ENCODE data around the gene SLC10A3. TPM values are rescaled to one million over a fixed set of nuclear protein-coding genes. Genes with fewer than 3 reads are reported as not detected.
A peak's percentile ranks its signal among the peaks of the same experiment; 100 is the strongest.
"Not testable (repeated sequence)": the region's sequence is repeated elsewhere in the genome, so short reads cannot be mapped to it uniquely, and the experiment has no call there.

The SLC10A3 gene
- total RNA-seq, 2 experiments from 2014 or later: 24.3 to 24.9 TPM

GRCh38 chrX:154505734-154506133, 15.3 kb upstream of the SLC10A3 start:
- Mint-ChIP-seq H3K27ac (no peak overlapping the region), H3K4me1 (peaks cover 7% of the 10 kb centered on the region), H3K4me3 (no peak overlapping the region), H3K9me3 (ENCODE audit: low read depth) (no peaks in the 10 kb centered on the region), H3K36me3 (peaks cover 15% of the 10 kb centered on the region), H3K27me3 (no peaks in the 10 kb centered on the region)
- no peak for ATAC-seq
- DNase-seq: no peak
- CTCF ChIA-PET: no interaction called here

- Mint-ChIP-seq H3K4me1 (no peaks in the 10 kb centered on the region), H3K9me3 (ENCODE audit: low read depth) (no peaks in the 10 kb centered on the region), H3K27me3 (no peaks in the 10 kb centered on the region), H3K36me3 (peaks cover 2% of the 10 kb centered on the region), H3K4me3 (no peak overlapping the region), H3K27ac (no peak overlapping the region)
- DNase-seq (no peak), ATAC-seq (no peak)
- CTCF ChIA-PET: no interaction called here
Observed at GRCh38 chrX:154502989-154503388, 12.6 kb upstream of the SLC10A3 start.

- Mint-ChIP-seq H3K4me1 (peaks cover 2% of the 10 kb centered on the region), H3K27ac (no peak overlapping the region), H3K36me3 (peaks cover 2% of the 10 kb centered on the region), H3K4me3 (no peak overlapping the region), H3K9me3 (ENCODE audit: low read depth) (no peaks in the 10 kb centered on the region), H3K27me3 (no peaks in the 10 kb centered on the region)
- no peak for ATAC-seq
- CTCF ChIA-PET: interaction anchor here (0.6 kb wide), 1 partner anchor 50 kb away, joined by 3 read pairs; no protein-coding TSS in a partner anchor
- no peak for DNase-seq
Observed at GRCh38 chrX:154502098-154502497, 11.7 kb upstream of the SLC10A3 start.

- H3K9me3 Mint-ChIP-seq (ENCODE audit: low read depth); ATAC-seq; CTCF ChIA-PET: not testable (repeated sequence)
Observed at GRCh38 chrX:154501423-154501822, 11.0 kb upstream of the SLC10A3 start.

GRCh38 chrX:154496591-154497137, 6.2 kb upstream of the SLC10A3 start:
- not testable (repeated sequence) for H3K27me3 Mint-ChIP-seq; H3K4me3 Mint-ChIP-seq; H3K27ac Mint-ChIP-seq; ATAC-seq; H3K4me1 Mint-ChIP-seq; H3K9me3 Mint-ChIP-seq (ENCODE audit: low read depth); H3K36me3 Mint-ChIP-seq; DNase-seq
- CTCF ChIA-PET: interaction anchor here (1.6 kb wide), 1 partner anchor 30 kb away, joined by 4 read pairs; no protein-coding TSS in a partner anchor

More at GRCh38 chrX:154501423-154501822, 11.0 kb upstream of the SLC10A3 start:
- H3K27me3 Mint-ChIP-seq, H3K36me3 Mint-ChIP-seq, DNase-seq, H3K4me1 Mint-ChIP-seq, H3K4me3 Mint-ChIP-seq, H3K27ac Mint-ChIP-seq: not testable (repeated sequence)

- Mint-ChIP-seq H3K27me3 (no peaks in the 10 kb centered on the region), H3K9me3 (ENCODE audit: low read depth) (no peaks in the 10 kb centered on the region), H3K36me3 (no peaks in the 10 kb centered on the region), H3K4me1 (peaks cover 6% of the 10 kb centered on the region), H3K4me3 (no peak overlapping the region), H3K27ac (no peak overlapping the region)
- no peak for ATAC-seq
- DNase-seq: no peak
- CTCF ChIA-PET: no interaction called here
Observed at GRCh38 chrX:154495472-154495922, 5.1 kb upstream of the SLC10A3 start.

- H3K4me1 Mint-ChIP-seq: peaks cover 6% of the 10 kb centered on the region
- H3K4me3 Mint-ChIP-seq: no peak overlapping the region
Observed at GRCh38 chrX:154494715-154495114, 4.3 kb upstream of the SLC10A3 start.

GRCh38 chrX:154490021-154490413, 412 bp downstream of the SLC10A3 start:
- H3K4me3 Mint-ChIP-seq: peak overlapping the region; percentile 84
- DNase-seq (peak; percentile 66), ATAC-seq (peak; percentile 28)
- H3K36me3 Mint-ChIP-seq: no peaks in the 10 kb centered on the region
- no peaks in the 10 kb centered on the region for H3K9me3 Mint-ChIP-seq (ENCODE audit: low read depth)
- peak overlapping the region; percentile 91 for H3K27ac Mint-ChIP-seq
- H3K27me3 Mint-ChIP-seq: no peaks in the 10 kb centered on the region
- H3K4me1 Mint-ChIP-seq: peaks cover 30% of the 10 kb centered on the region
- CTCF ChIA-PET: interaction anchor here (1.3 to 1.9 kb wide), 7 partner anchors 20 to 117 kb away, joined by 3 to 6 read pairs (median 3); no protein-coding TSS in a partner anchor

More at GRCh38 chrX:154494715-154495114, 4.3 kb upstream of the SLC10A3 start:
- Mint-ChIP-seq H3K27me3 (no peaks in the 10 kb centered on the region), H3K9me3 (ENCODE audit: low read depth) (no peaks in the 10 kb centered on the region), H3K36me3 (no peaks in the 10 kb centered on the region), H3K27ac (no peak overlapping the region)
- ATAC-seq: no peak
- no peak for DNase-seq
- CTCF ChIA-PET: no interaction called here

- peaks cover 36% of the 10 kb centered on the region for H3K4me1 Mint-ChIP-seq
- peak overlapping the region; percentile 84 for H3K4me3 Mint-ChIP-seq
- H3K36me3 Mint-ChIP-seq: no peaks in the 10 kb centered on the region
- ATAC-seq (no peak), DNase-seq (no peak)
- peak overlapping the region; percentile 91 for H3K27ac Mint-ChIP-seq
- no peaks in the 10 kb centered on the region for H3K27me3 Mint-ChIP-seq
- CTCF ChIA-PET: interaction anchor here (1.3 to 1.5 kb wide), 4 partner anchors 21 to 44 kb away, joined by 3 to 4 read pairs (median 3); no protein-coding TSS in a partner anchor
- H3K9me3 Mint-ChIP-seq (ENCODE audit: low read depth): no peaks in the 10 kb centered on the region
Observed at GRCh38 chrX:154489182-154489581, 1.2 kb downstream of the SLC10A3 start.

- DNase-seq: no peak
- Mint-ChIP-seq H3K4me1 (peaks cover 37% of the 10 kb centered on the region), H3K9me3 (ENCODE audit: low read depth) (no peaks in the 10 kb centered on the region), H3K36me3 (peaks cover under 1% of the 10 kb centered on the region), H3K27me3 (no peaks in the 10 kb centered on the region), H3K4me3 (no peak overlapping the region), H3K27ac (no peak overlapping the region)
- no peak for ATAC-seq
- CTCF ChIA-PET: interaction anchor here (0.6 to 1.3 kb wide), 2 partner anchors 45 to 509 kb away, joined by 3 to 4 read pairs; no protein-coding TSS in a partner anchor
Observed at GRCh38 chrX:154488336-154489075, 1.9 kb downstream of the SLC10A3 start.

GRCh38 chrX:154487518-154488290, 2.7 kb downstream of the SLC10A3 start:
- Mint-ChIP-seq H3K4me3 (peak overlapping the region; percentile 63), H3K27ac (no peak overlapping the region), H3K4me1 (peaks cover 38% of the 10 kb centered on the region), H3K9me3 (ENCODE audit: low read depth) (no peaks in the 10 kb centered on the region), H3K36me3 (peaks cover 2% of the 10 kb centered on the region), H3K27me3 (no peaks in the 10 kb centered on the region)
- CTCF ChIA-PET: interaction anchor here (0.6 to 1.6 kb wide), 2 partner anchors 59 to 508 kb away, joined by 3 read pairs; no protein-coding TSS in a partner anchor
- no peak for ATAC-seq
- no peak for DNase-seq

- H3K36me3 Mint-ChIP-seq: peaks cover 2% of the 10 kb centered on the region
Observed at GRCh38 chrX:154486396-154487207, 3.8 kb downstream of the SLC10A3 start, which contains the start of gene UBL4A. TSS of gene UBL4A (minus strand) at chrX:154486615. CDS start at chrX:154486584, 31 bp downstream.

More at GRCh38 chrX:154486396-154487207, 3.8 kb downstream of the SLC10A3 start, which contains the start of gene UBL4A:
- ATAC-seq: peak; percentile 27
- CTCF ChIA-PET: interaction anchor here (1.0 to 1.6 kb wide), 3 partner anchors 46 to 113 kb away, joined by 3 read pairs; no protein-coding TSS in a partner anchor
- peaks cover 41% of the 10 kb centered on the region for H3K4me1 Mint-ChIP-seq
- no peaks in the 10 kb centered on the region for H3K27me3 Mint-ChIP-seq
- H3K4me3 Mint-ChIP-seq: peak within 1 kb of the TSS; percentile 63
- peak; percentile 62 for DNase-seq
- peak within 1 kb of the TSS; percentile 76 for H3K27ac Mint-ChIP-seq
- no peaks in the 10 kb centered on the region for H3K9me3 Mint-ChIP-seq (ENCODE audit: low read depth)

Data from activated CD8-positive, alpha-beta memory T cell treated with anti-CD3 and anti-CD28 coated beads, Interleukin-2, amount 10 ng/mL, durations not matched to agents 7 days and 5 days (primary cell).